ENCODE measurements around the gene TMEM38B.

The TMEM38B gene

GRCh38 chr9:105681313-105681712 lies 13.0 kb upstream of the TMEM38B start:
- TF ChIP-seq CTCF (conservative IDR thresholded peaks at IDR 0.05; ENCODE audit: low read depth, low read length) = no peak

GRCh38 chr9:105681724-105682123 lies 12.6 kb upstream of the TMEM38B start:
- H3K4me3 ChIP-seq (ENCODE audit: low read depth, low read length) = no peak overlapping the region
- peak; percentile 41 for DNase-seq (ENCODE audit: low read depth)
- TF ChIP-seq CTCF (conservative IDR thresholded peaks at IDR 0.05; ENCODE audit: low read depth, low read length) = no peak

More at GRCh38 chr9:105681313-105681712, 13.0 kb upstream of the TMEM38B start:
- no peak for DNase-seq (ENCODE audit: low read depth)
- no peak overlapping the region for H3K4me3 ChIP-seq (ENCODE audit: low read depth, low read length)

- no peak overlapping the region for H3K4me3 ChIP-seq (ENCODE audit: low read depth, low read length)
- DNase-seq (ENCODE audit: low read depth) = no peak
- no peak for TF ChIP-seq CTCF (conservative IDR thresholded peaks at IDR 0.05; ENCODE audit: low read depth, low read length)
Observed at GRCh38 chr9:105683688-105684275, 10.6 kb upstream of the TMEM38B start.

GRCh38 chr9:105686936-105687335 lies 7.4 kb upstream of the TMEM38B start:
- DNase-seq (ENCODE audit: low read depth) = no peak
- TF ChIP-seq CTCF (conservative IDR thresholded peaks at IDR 0.05; ENCODE audit: low read depth, low read length) = no peak
- H3K4me3 ChIP-seq (ENCODE audit: low read depth, low read length) = no peak overlapping the region

- peak; percentile 70 for TF ChIP-seq CTCF (conservative IDR thresholded peaks at IDR 0.05; ENCODE audit: low read depth, low read length)
- DNase-seq (ENCODE audit: low read depth) = peak; percentile 58
- no peak overlapping the region for H3K4me3 ChIP-seq (ENCODE audit: low read depth, low read length)
Observed at GRCh38 chr9:105690742-105691141, 3.6 kb upstream of the TMEM38B start.

- no peak for TF ChIP-seq CTCF (conservative IDR thresholded peaks at IDR 0.05; ENCODE audit: low read depth, low read length)
- H3K4me3 ChIP-seq (ENCODE audit: low read depth, low read length) = peak overlapping the region; percentile 86
- DNase-seq (ENCODE audit: low read depth) = no peak
Observed at GRCh38 chr9:105693435-105694189, 729 bp upstream of the TMEM38B start.
